Activated T-cell treated with anti-CD3 and anti-CD28 coated beads, Interleukin-2, amount 50 U/mL, for 4 hours (primary cell): ENCODE results near the gene IL17REL. TPM values are rescaled to one million over a fixed set of nuclear protein-coding genes. Genes with fewer than 3 reads are reported as not detected.
A peak's percentile ranks its signal among the peaks of the same experiment; 100 is the strongest.
"Not testable (repeated sequence)": the region's sequence is repeated elsewhere in the genome, so short reads cannot be mapped to it uniquely, and the experiment has no call there.

ENCODE experiments used
- ATAC-seq, 2 donors: fragments of 200-7000 bp; cut with Tn5 transposase; one replicate each; pipeline ENCODE4 v1.10.0; 2021
- DNase-seq: peaks from one replicate; pipeline ENCODE4 v3.0.0-alpha.2; 2020
- H3K27me3 Mint-ChIP-seq: one replicate; pipeline ENCODE4 v1.8.0; 2021; ENCODE audit warnings: low read depth, mixed read lengths
- H3K36me3 Mint-ChIP-seq: one replicate; pipeline ENCODE4 v1.8.0; 2022; ENCODE audit warnings: mixed read lengths; ENCODE audit not compliant: insufficient read depth
- H3K4me1 Mint-ChIP-seq: one replicate; pipeline ENCODE4 v1.8.0; 2021; ENCODE audit warnings: low read depth, mixed read lengths
- H3K4me3 Mint-ChIP-seq: one replicate; pipeline ENCODE4 v1.8.0; 2021; ENCODE audit warnings: mild to moderate bottlenecking, moderate library complexity, mixed read lengths
- H3K9me3 Mint-ChIP-seq: one replicate; pipeline ENCODE4 v1.8.0; 2021; ENCODE audit warnings: mixed read lengths
- total RNA-seq, 3 donors: library from RNA; stranded (reverse); gene quantifications; one replicate each; pipeline ENCODE4 v1.2.1, GENCODE V29; 2021

The IL17REL gene
- total RNA-seq, 3 donors from 2014 or later: 0.08 to 0.24 (median 0.13) TPM

DNA sequence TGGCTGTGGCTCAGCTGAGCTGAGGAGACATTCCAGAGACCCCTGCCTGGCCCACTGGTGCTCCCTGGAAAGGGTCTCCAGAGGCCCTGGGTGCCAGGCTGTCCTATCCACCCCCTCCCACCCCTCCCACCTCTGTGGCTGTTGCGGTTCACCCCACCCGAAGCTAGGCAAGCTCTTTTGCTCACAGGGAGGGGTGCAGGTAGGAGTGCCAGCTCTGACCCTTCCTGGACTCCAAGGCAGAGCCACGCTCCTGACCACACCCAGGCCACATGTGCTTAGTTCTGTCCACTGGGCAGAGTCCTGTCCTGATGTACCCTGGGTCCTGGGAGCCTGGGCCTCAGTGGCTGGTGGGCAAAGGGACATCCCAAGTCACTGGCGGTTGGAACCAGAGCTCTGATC, 16.4 kb downstream of the IL17REL start:
- H3K9me3 Mint-ChIP-seq: peaks cover 3% of the 10 kb centered on the region
- no peak overlapping the region for H3K4me3 Mint-ChIP-seq
- DNase-seq (no peak), ATAC-seq (no peak)
- peaks cover 6% of the 10 kb centered on the region for H3K4me1 Mint-ChIP-seq
- H3K27me3 Mint-ChIP-seq: peaks cover 7% of the 10 kb centered on the region
- H3K36me3 Mint-ChIP-seq: peaks cover under 1% of the 10 kb centered on the region

DNA sequence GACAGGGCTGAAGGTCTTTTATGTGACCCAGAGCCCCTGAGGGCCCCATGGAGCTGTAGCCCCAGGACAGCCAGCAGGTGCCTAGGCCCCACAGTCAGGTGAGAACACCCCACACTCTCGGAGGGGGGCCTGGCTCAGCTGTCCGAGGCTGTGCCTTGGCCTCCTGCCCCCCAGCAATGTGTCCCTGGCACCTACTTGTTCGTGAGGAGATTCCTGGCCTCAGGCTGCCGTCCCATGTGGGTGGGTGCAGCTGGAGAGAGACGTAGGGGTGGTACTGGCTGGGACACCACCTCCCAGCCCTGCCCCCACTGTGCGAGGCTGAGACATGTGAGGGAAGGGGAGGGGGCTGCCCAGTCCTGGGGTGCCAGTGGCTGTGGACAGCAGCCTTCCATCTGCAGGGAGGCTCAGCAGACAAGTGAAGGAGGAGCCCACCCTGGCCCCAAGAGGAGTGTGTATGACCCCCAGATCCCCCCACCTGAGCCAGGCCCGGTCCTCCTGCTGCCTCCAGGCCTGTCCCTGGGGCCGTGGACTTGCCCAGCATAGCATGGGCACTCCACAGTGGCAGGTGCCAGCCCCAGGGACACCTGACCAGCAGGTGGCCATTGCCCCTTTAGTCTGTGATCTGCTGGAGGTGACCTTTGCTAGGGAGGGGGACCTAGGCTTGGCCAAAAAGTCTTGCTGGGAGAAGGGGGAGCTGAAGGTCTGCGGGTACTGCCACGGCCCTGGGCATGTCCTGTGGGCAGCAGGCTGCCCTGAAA, 17.0 kb downstream of the IL17REL start:
- Mint-ChIP-seq H3K4me1 (peaks cover 6% of the 10 kb centered on the region), H3K36me3 (peaks cover 4% of the 10 kb centered on the region), H3K4me3 (no peak overlapping the region), H3K27me3 (peaks cover 5% of the 10 kb centered on the region), H3K9me3 (peaks cover 7% of the 10 kb centered on the region)
- ATAC-seq (no peak), DNase-seq (no peak)

DNA sequence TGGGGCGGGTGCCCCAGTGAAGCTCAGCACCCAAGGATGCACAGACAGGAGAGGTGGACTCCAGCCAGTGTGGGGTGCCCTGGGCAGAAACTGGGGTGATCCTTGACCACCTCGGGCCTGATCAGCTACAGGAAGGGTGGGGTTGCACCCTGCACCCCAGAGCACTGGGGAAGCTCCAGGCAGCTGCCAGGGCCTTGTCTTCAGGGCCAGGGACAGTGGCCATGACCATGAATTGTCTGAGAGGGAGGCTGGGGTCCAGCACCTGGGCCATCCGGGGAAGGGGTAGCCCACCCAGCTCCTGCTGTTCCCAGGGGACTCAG, 17.6 kb downstream of the IL17REL start:
- H3K9me3 Mint-ChIP-seq: peaks cover 11% of the 10 kb centered on the region
- no peak for DNase-seq
- peaks cover 4% of the 10 kb centered on the region for H3K36me3 Mint-ChIP-seq

DNA sequence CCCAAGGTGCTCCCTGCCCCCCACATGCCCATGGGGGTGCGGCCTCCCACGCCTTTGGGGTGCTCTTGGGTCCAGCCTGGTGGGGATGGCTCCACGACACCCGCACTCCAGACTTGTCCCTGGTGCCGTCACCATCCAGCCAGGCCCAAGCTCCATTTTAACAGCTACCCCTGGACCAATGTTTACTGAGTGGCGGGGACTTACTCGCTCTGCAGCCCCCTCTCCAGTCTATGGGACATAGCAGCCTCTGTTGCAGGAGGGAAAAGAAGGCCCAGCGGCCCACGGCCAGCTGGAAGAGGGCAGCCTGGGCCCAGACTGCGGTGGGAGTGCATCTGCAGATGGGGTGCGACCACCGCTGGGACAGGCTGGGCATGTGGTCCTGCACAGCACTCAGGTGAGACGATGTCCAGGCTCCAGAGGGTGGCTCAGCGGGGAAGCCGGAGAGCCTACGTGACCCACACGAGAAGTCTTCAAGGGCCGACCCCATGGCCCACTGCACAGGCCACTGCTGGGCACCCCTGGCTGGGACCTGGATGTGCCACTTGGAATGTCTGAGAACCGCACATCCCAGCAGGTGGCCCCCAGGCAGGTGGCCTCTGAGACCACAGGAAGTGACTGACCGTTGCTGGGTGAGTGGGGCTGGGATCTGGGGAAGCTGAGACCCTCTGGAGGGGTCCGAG, 18.1 kb downstream of the IL17REL start:
- Mint-ChIP-seq H3K27me3 (peaks cover 5% of the 10 kb centered on the region), H3K36me3 (peaks cover 4% of the 10 kb centered on the region), H3K9me3 (peaks cover 11% of the 10 kb centered on the region), H3K4me1 (peaks cover 6% of the 10 kb centered on the region), H3K4me3 (no peak overlapping the region)
- DNase-seq (no peak), ATAC-seq (no peak)

More for the DNA sequence above, 17.6 kb downstream of the IL17REL start:
- Mint-ChIP-seq H3K27me3 (peaks cover 5% of the 10 kb centered on the region), H3K4me1 (peaks cover 6% of the 10 kb centered on the region), H3K4me3 (no peak overlapping the region)
- no peak for ATAC-seq

DNA sequence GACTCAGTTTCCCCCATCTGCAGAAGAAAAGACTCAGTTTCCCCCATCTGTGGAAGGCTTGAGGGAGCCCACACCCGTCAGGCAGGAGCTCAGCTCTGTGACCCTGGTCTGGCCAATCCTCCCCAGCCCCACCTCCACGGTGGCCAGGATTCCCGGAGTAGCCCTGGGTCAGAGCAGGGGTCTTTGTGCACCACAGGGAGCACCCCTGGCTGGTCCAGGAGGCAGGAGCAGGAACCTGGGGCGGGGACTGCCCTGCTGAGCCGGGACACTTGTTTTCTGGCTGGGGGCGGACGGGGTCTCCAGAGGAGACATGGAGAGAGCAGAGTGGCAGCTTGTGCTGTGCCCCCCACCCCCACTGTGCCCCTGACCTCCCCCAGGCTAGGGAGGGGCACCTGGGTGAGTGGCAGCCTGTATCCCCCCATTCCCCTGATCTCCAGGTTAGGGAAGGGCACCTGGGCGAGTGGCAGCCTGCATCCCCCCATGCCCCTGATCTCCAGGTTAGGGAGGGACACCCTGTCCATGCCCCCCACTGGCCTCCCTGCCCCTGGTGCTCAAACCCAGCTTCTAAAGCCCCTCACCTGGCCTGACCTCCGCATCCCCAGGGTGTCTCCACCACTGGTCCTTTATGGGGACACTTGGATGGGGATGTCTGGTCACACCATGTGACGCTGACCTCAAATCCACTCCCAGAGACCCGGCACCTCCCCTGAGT, 18.8 kb downstream of the IL17REL start:
- Mint-ChIP-seq H3K27me3 (peaks cover 1% of the 10 kb centered on the region), H3K4me3 (no peak overlapping the region), H3K4me1 (peaks cover 4% of the 10 kb centered on the region), H3K9me3 (peaks cover 11% of the 10 kb centered on the region), H3K36me3 (peaks cover 4% of the 10 kb centered on the region)
- no peak for DNase-seq
- ATAC-seq: peak in 1 of 2 donors; percentile 18

DNA sequence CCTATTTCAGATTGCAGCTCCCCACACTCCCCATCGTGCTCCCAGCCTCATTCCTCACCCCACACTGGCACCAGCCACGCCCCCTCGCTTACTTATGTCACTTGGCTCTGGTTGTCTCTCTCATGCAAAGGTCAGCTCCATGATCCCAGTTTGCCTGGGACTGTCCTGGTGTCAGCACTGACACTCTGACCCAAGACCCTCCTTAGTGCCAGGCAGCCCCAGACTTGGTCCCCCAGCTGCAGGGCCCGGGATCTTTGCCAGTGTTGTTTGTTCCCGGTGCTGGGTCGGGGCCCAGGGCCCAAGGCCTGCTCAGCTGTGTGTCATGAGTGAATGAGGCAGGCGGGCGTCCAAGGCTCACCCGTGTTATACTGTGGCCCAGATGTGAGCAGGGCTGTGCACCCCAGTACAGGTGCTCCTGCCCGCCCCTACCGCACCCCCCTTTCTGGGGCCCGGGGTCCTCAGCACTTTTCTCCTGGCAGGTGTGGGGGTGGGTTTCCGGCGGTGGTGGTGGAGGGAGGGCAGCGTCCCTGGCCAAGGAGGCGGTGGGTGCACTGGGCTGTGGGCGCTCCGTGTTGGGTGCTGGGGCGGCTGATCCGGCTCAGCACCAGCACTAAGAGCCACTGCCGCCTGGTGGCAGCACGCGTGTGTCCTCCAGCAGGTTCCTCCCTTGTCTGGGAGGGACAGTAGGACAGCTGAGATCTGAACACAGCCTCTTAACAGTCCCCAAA, 19.5 kb downstream of the IL17REL start:
- no peaks in the 10 kb centered on the region for H3K27me3 Mint-ChIP-seq
- peaks cover 11% of the 10 kb centered on the region for H3K9me3 Mint-ChIP-seq
- peak; percentile 91 to 96 for ATAC-seq
- peak; percentile 71 for DNase-seq
- H3K4me3 Mint-ChIP-seq: peak overlapping the region; percentile 34
- peaks cover 4% of the 10 kb centered on the region for H3K36me3 Mint-ChIP-seq
- peaks cover 4% of the 10 kb centered on the region for H3K4me1 Mint-ChIP-seq

DNA sequence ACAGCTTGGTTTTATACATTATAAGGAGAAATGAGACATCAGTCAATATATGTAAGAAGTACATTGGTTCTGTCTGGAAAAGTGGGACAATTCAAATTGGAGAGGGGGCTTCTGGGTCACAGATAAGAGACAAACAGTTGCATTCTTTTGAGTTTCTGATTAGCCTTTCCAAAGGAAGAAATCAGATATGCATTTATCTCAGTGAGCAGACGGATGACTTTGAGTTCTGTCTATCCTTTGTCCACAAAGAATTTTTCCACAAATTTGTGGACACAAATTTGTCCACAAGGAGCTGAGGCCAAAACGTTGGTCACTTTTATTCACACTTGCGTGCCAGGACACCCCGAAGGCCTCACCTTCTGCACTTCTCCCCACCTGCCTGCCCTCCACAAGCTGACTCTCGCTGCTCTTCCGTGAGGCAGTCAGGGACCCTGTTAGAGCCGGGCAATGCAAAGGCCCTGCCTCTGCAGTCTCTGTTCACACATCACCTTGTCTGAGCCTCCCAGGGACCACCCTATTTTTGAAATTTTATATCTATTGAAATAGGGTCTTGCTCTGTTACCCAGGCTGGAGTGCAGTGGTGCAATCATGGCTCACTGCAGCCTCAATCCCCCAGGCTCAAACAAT, 20.5 kb downstream of the IL17REL start:
- Mint-ChIP-seq H3K4me1 (peaks cover 4% of the 10 kb centered on the region), H3K9me3 (peaks cover 11% of the 10 kb centered on the region), H3K36me3 (peaks cover 4% of the 10 kb centered on the region), H3K4me3 (no peak overlapping the region), H3K27me3 (no peaks in the 10 kb centered on the region)
- no peak for DNase-seq
- ATAC-seq: no peak

DNA sequence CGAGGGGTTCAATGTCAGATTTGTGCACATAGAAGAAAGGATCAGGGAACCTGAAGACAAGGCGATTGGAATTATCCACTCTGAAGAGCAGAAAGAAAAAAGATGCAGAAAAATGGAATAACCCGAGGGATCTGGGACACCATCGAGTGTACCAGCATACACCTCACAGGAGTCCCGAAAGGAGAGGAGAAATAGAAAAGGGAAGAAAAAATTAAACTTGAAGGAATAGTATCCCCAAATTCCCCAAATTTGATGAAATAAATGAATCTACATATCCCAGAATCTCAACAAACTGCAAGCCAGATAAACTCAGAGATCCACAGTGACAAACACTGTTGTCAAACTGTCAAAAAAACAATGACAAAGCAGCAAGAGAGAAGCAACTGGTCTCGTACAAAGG, 21.4 kb downstream of the IL17REL start:
- Mint-ChIP-seq H3K4me3 (no peak overlapping the region), H3K36me3 (peaks cover 7% of the 10 kb centered on the region), H3K9me3 (peaks cover 18% of the 10 kb centered on the region), H3K4me1 (peaks cover 4% of the 10 kb centered on the region), H3K27me3 (peaks cover 3% of the 10 kb centered on the region)
- ATAC-seq (no peak), DNase-seq (no peak)

DNA sequence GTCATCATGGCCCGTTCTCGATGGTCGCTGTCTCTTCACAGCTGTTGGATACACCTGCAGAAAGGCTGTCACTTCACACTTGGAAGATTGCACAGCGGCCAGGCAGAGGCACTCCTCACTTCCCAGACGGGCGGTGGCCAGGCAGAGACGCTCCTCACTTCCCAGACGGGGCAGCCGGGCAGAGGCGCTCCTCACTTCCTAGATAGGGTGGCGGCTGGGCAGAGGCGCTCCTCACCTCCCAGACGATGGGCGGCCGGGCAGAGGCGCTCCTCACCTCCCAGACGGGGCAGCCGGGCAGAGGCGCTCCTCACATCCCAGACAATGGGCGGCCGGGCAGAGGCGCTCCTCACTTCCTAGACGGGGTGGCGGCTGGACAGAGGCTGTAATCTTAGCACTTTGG, 22.7 kb downstream of the IL17REL start:
- not testable (repeated sequence) for H3K36me3 Mint-ChIP-seq, DNase-seq, ATAC-seq, H3K4me1 Mint-ChIP-seq, H3K4me3 Mint-ChIP-seq, H3K27me3 Mint-ChIP-seq
- H3K9me3 Mint-ChIP-seq: peaks cover 26% of the 10 kb centered on the region

DNA sequence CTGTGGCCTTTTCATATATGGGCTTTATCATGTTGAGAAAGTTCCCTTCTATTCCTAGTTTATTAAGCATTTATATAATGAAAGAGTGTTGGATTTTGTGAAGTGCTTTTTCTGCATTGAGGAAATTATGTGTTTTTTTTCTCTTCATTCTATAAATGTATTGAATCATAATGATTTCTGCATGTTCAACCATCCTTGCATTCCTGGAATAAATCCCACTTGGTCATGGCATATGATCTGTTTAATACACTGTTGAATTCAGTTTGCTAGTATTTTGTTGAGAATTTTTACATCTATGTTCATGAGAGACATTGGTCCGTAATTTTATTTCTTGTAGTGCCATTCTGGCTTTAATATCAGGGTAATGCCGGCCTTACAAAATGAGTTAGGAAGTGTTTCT, 26.2 kb downstream of the IL17REL start:
- DNase-seq (no peak), ATAC-seq (no peak)
- H3K4me1 Mint-ChIP-seq: peaks cover 6% of the 10 kb centered on the region
- H3K27me3 Mint-ChIP-seq: peaks cover 14% of the 10 kb centered on the region
- H3K4me3 Mint-ChIP-seq: no peak overlapping the region
- peaks cover 25% of the 10 kb centered on the region for H3K9me3 Mint-ChIP-seq
- peaks cover 9% of the 10 kb centered on the region for H3K36me3 Mint-ChIP-seq

DNA sequence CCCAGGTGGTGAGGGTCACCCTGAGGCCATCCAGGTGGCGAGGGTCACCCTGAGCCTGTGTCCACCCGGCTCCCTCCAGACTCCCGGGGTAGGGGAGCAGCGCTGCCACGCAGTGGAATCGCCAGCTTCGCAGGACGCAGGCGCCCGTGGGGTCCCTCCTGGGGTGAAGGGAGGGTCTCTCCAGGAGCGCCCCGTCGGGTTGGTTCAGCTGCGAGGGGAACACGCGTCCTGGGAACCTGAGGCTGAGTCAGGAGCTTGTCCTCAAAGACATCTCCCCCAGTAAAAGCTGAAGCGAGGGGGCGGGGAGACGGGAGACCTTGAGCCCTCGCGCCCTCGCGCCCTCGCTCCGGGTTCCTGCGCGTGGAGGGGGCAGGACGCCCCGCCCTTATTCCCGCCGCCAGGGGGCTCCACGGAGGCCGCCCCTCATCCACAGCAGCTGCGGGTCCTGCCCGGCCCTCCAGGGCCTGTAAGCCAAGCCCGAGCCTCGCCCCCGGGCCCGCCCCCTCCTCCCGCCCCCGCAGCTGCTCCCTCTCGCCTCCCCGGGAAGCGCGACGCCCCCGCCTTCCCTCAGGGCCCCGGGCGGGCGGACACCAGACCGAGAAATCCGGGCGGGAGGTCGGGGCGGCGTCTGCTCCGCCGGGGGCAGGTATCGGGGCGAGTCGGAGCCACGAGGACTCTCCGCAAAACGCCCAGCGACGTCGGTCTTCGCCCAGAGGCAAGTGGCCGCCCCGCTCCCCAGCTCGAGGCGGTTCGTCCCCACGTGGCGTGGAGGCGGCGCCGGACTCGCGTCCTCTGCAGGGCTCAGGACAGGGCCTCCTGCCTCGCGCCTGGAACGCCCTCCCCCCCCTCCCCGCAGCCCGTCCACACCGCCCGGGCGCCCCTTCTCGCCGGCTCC, 29.2 kb downstream of the IL17REL start:
- peaks cover 21% of the 10 kb centered on the region for H3K4me1 Mint-ChIP-seq
- H3K27me3 Mint-ChIP-seq: peaks cover 14% of the 10 kb centered on the region
- peaks cover 11% of the 10 kb centered on the region for H3K36me3 Mint-ChIP-seq
- peaks cover 24% of the 10 kb centered on the region for H3K9me3 Mint-ChIP-seq
- peak; percentile 29 to 44 for ATAC-seq
- DNase-seq: peak; percentile 51
- no peak overlapping the region for H3K4me3 Mint-ChIP-seq

DNA sequence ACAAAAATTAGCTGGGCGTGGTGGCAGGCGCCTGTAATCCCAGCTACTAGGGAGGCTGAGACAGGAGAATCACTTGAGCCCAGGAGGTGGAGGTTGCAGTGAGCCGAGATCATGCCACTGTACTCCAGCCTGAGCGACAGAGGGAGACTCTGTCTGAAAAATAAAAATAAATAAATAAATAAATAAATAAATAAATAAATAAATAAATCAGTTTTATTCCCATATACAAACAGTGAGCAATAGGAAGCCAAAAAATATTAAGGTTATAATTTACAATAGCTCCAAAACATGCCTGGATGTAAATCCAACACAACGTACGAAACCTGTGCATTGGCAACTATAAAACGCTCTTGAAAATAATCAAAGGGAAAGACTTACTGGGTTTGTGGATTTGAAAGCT, 30.8 kb downstream of the IL17REL start:
- DNase-seq, H3K4me3 Mint-ChIP-seq, ATAC-seq: not testable (repeated sequence)
- H3K27me3 Mint-ChIP-seq: peaks cover 14% of the 10 kb centered on the region
- H3K9me3 Mint-ChIP-seq: peaks cover 24% of the 10 kb centered on the region
- H3K36me3 Mint-ChIP-seq: peaks cover 13% of the 10 kb centered on the region
- H3K4me1 Mint-ChIP-seq: peaks cover 28% of the 10 kb centered on the region
